ENCODE measurements around the gene TAS2R46. TPM values are rescaled to one million over a fixed set of nuclear protein-coding genes. Genes with fewer than 3 reads are reported as not detected.

Gene TAS2R46
- total and polyA plus RNA-seq, 2 experiments from 2014 or later: 0.45 to 5.0 TPM

DNA sequence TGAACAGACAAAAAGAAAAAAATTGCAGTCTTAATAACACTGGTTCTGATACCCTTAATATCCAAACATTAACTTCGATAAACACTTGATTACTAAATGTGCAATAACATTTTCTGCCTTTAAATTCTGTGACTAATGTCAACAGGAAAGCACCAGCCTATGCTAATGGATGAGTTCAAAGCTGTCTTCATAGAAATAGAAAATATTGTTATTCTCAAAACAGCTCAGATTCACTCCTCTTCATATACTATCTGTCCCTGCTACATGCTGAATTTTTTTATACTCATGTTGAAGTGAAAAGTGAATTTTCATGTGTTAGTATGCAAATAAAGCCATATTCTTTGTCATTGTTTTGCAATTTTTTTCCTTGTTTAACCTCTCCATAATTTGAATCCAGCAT, 16.2 kb upstream of the TAS2R46 start (continued):
- TF ChIP-seq, protein P1, sequence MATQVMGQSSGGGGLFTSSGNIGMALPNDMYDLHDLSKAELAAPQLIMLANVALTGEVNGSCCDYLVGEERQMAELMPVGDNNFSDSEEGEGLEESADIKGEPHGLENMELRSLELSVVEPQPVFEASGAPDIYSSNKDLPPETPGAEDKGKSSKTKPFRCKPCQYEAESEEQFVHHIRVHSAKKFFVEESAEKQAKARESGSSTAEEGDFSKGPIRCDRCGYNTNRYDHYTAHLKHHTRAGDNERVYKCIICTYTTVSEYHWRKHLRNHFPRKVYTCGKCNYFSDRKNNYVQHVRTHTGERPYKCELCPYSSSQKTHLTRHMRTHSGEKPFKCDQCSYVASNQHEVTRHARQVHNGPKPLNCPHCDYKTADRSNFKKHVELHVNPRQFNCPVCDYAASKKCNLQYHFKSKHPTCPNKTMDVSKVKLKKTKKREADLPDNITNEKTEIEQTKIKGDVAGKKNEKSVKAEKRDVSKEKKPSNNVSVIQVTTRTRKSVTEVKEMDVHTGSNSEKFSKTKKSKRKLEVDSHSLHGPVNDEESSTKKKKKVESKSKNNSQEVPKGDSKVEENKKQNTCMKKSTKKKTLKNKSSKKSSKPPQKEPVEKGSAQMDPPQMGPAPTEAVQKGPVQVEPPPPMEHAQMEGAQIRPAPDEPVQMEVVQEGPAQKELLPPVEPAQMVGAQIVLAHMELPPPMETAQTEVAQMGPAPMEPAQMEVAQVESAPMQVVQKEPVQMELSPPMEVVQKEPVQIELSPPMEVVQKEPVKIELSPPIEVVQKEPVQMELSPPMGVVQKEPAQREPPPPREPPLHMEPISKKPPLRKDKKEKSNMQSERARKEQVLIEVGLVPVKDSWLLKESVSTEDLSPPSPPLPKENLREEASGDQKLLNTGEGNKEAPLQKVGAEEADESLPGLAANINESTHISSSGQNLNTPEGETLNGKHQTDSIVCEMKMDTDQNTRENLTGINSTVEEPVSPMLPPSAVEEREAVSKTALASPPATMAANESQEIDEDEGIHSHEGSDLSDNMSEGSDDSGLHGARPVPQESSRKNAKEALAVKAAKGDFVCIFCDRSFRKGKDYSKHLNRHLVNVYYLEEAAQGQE (IDR thresholded peaks at IDR 0.05; ENCODE audit: unreplicated experiment): no peak
- no peak for TF ChIP-seq EZH2phosphoT487 (IDR thresholded peaks at IDR 0.05; ENCODE audit: unreplicated experiment)
- TF ChIP-seq STAT1 (IDR thresholded peaks at IDR 0.05; ENCODE audit: unreplicated experiment): no peak
- no peak for TF ChIP-seq CREB1 (CRISPR knock-in tag; IDR thresholded peaks at IDR 0.05; ENCODE audit: low read depth)
- TF ChIP-seq NANOG (IDR thresholded peaks at IDR 0.05; ENCODE audit: borderline replicate concordance): no peak
- no peak for TF ChIP-seq ZNF114 (CRISPR knock-in tag; IDR thresholded peaks at IDR 0.05)

DNA sequence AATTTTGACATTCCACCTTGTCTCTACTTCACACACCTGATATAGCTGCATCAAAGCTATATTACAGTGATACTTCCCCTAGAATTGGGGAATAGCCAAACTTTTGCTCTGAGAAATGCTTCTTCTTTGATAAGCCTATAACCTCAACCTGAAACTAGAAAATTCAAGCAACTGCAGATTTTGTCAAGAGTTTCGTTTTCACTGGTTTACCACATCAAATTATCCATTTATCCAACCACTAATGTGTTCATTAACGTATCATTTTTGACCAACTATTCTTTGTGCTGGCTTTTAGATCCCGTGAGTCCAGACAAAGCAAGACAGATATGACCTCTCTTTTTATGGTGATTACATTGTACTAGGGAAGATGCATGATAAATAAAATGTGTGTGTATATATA, 13.5 kb upstream of the TAS2R46 start:
- Histone ChIP-seq H3K79me2 (replicated peaks; ENCODE audit: insufficient read depth) (no peaks in the 10 kb centered on the region), H4K20me1 (replicated peaks; ENCODE audit: insufficient read depth) (no peaks in the 10 kb centered on the region; the same call in 1 of the 2 replicates)
- no peaks in the 10 kb centered on the region for H3K27me3 Mint-ChIP-seq (ENCODE audit: insufficient read depth, low read depth, poor library complexity)
- TF ChIP-seq, protein P2, sequence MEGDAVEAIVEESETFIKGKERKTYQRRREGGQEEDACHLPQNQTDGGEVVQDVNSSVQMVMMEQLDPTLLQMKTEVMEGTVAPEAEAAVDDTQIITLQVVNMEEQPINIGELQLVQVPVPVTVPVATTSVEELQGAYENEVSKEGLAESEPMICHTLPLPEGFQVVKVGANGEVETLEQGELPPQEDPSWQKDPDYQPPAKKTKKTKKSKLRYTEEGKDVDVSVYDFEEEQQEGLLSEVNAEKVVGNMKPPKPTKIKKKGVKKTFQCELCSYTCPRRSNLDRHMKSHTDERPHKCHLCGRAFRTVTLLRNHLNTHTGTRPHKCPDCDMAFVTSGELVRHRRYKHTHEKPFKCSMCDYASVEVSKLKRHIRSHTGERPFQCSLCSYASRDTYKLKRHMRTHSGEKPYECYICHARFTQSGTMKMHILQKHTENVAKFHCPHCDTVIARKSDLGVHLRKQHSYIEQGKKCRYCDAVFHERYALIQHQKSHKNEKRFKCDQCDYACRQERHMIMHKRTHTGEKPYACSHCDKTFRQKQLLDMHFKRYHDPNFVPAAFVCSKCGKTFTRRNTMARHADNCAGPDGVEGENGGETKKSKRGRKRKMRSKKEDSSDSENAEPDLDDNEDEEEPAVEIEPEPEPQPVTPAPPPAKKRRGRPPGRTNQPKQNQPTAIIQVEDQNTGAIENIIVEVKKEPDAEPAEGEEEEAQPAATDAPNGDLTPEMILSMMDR (conservative IDR thresholded peaks at IDR 0.05; ENCODE audit: low read depth in 2 of 2): no peak
- no peak for TF ChIP-seq CREB1 (CRISPR knock-in tag; IDR thresholded peaks at IDR 0.05; ENCODE audit: low read depth)
- TF ChIP-seq ZNF331 (CRISPR knock-in tag; IDR thresholded peaks at IDR 0.05; ENCODE audit: low read depth): no peak
- TF ChIP-seq, protein P3, sequence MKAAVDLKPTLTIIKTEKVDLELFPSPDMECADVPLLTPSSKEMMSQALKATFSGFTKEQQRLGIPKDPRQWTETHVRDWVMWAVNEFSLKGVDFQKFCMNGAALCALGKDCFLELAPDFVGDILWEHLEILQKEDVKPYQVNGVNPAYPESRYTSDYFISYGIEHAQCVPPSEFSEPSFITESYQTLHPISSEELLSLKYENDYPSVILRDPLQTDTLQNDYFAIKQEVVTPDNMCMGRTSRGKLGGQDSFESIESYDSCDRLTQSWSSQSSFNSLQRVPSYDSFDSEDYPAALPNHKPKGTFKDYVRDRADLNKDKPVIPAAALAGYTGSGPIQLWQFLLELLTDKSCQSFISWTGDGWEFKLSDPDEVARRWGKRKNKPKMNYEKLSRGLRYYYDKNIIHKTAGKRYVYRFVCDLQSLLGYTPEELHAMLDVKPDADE (IDR thresholded peaks at IDR 0.05): no peak
- TF ChIP-seq STAT1 (IDR thresholded peaks at IDR 0.05; ENCODE audit: unreplicated experiment): no peak
- no peak for TF ChIP-seq NANOG (IDR thresholded peaks at IDR 0.05; ENCODE audit: borderline replicate concordance)
- TF ChIP-seq JUNB (IDR thresholded peaks at IDR 0.05; ENCODE audit: unreplicated experiment): no peak
- TF ChIP-seq ZNF114 (CRISPR knock-in tag; IDR thresholded peaks at IDR 0.05): no peak
- TF ChIP-seq EZH2phosphoT487 (IDR thresholded peaks at IDR 0.05; ENCODE audit: unreplicated experiment): no peak
- TF ChIP-seq, protein P1 (IDR thresholded peaks at IDR 0.05; ENCODE audit: unreplicated experiment): no peak
- TF ChIP-seq POLR2AphosphoS5 (IDR thresholded peaks at IDR 0.05; ENCODE audit: low read depth): no peak

More for the DNA sequence above, 13.5 kb upstream of the TAS2R46 start:
- H3K27ac ChIP-seq (ENCODE audit: low read depth): no peak overlapping the region
- DNase-seq (ENCODE audit: low spot score) (no peak), ATAC-seq (no peak)
- no peaks in the 10 kb centered on the region for H3F3A ChIP-seq (replicated peaks; ENCODE audit: low read depth)
- Mint-ChIP-seq H3K9me3 (peaks cover under 1% of the 10 kb centered on the region; the same call in 2 of the 3 replicates), H3K4me1 (peaks cover 15% of the 10 kb centered on the region; the same call in 2 of the 3 replicates), H3K4me3 (no peak overlapping the region), H3K36me3 (ENCODE audit: low read depth) (peaks cover under 1% of the 10 kb centered on the region; the same call in 1 of the 3 replicates), H3K27ac (no peak overlapping the region)
- no peaks in the 10 kb centered on the region for H3K27me3 ChIP-seq (ENCODE audit: insufficient read depth)
- H2AFZ ChIP-seq: no peak overlapping the region
- H3K4me3 ChIP-seq: no peak overlapping the region
- no peak overlapping the region for H3K4me2 ChIP-seq
- H3K36me3 ChIP-seq (ENCODE audit: insufficient read depth): no peaks in the 10 kb centered on the region
- H3K9me2 ChIP-seq (ENCODE audit: insufficient read depth): no peaks in the 10 kb centered on the region
- no peaks in the 10 kb centered on the region for H3K4me1 ChIP-seq (ENCODE audit: insufficient read depth)
